GM12891 (cell line): ENCODE results near the gene SUPT4H1.
A peak's percentile ranks its signal among the peaks of the same experiment; 100 is the strongest.

Source experiments
- DNase-seq: peaks from one replicate; pipeline ENCODE4 v3.0.0; 2011; ENCODE audit warnings: low spot score; ENCODE audit not compliant: insufficient read length
- FAIRE-seq: peaks from 2 replicates; lab custom pipeline; 2011; peaks lifted over from hg19 to GRCh38; lab: Jason Lieb, UNC
- PAX5 ChIP-seq: IDR thresholded peaks from 2 replicates; pipeline ENCODE4 v1.6.1; 2011; ENCODE audit warnings: low read length, moderate library complexity, mild to moderate bottlenecking; ENCODE audit not compliant: insufficient read depth, severe bottlenecking
- POLR2A ChIP-seq: IDR thresholded peaks from 2 replicates; pipeline ENCODE4 v1.6.1; 2011; ENCODE audit warnings: low read depth, low read length, control low read depth
- POLR2AphosphoS5 ChIP-seq: IDR thresholded peaks from 2 replicates; pipeline ENCODE4 v1.6.1; 2011; ENCODE audit warnings: low read depth, low read length, control low read depth
- POU2F2 ChIP-seq: IDR thresholded peaks from 2 replicates; pipeline ENCODE4 v1.6.1; 2011; ENCODE audit warnings: low read depth, mild to moderate bottlenecking, control low read depth, low read length, moderate library complexity
- SPI1 ChIP-seq: IDR thresholded peaks from 2 replicates; pipeline ENCODE4 v1.6.1; 2011; ENCODE audit warnings: low read depth, low read length, control low read depth
- TAF1 ChIP-seq: IDR thresholded peaks from 2 replicates; pipeline ENCODE4 v1.6.1; 2011; ENCODE audit warnings: low read depth, low read length, control low read depth

Gene SUPT4H1

DNA sequence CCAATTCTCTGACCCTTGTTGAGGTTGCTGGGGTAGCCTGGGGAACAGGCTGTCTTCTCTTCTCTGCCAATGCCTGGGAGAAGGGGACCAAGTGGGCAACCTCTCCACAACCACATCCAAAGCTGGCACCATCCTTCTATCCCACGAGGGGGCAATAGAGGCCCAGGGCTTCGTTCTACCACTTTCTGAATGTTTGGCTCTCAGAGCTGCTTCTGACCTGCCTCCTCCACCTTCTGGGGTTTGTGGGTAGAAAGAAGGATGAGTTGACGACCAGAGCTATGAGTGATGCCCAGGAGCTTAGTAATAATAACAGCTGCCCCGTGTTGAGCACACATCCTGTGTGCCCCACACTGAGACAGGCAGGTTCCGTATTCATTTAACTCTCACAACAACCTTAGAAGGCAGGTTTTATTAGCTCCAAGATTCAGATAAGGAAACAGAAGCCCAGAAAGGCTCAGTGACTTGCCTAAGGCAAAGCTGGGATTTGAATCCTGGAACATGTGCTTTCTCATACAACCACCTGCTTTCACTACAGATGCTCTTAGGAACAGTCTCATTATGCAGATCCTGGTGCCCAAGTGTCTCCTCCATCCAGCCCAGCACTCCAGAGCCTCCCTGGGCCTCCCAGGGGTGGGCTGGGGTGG is 34.5 kb downstream of the SUPT4H1 start:
- peak; percentile 77 for DNase-seq
- no peak for TF ChIP-seq POLR2A
- TF ChIP-seq POU2F2: no peak
- TF ChIP-seq TAF1: no peak
- no peak for TF ChIP-seq POLR2AphosphoS5
- TF ChIP-seq PAX5: no peak
- peak; percentile 90 for FAIRE-seq

- no peak for FAIRE-seq
- TF ChIP-seq PAX5: no peak
- TF ChIP-seq POLR2A: no peak
- TF ChIP-seq POU2F2: no peak
- TF ChIP-seq SPI1: no peak
- TF ChIP-seq TAF1: no peak
- TF ChIP-seq POLR2AphosphoS5: no peak
Observed at GRCh38 chr17:58316260-58316960, 35.6 kb downstream of the SUPT4H1 start.

DNA sequence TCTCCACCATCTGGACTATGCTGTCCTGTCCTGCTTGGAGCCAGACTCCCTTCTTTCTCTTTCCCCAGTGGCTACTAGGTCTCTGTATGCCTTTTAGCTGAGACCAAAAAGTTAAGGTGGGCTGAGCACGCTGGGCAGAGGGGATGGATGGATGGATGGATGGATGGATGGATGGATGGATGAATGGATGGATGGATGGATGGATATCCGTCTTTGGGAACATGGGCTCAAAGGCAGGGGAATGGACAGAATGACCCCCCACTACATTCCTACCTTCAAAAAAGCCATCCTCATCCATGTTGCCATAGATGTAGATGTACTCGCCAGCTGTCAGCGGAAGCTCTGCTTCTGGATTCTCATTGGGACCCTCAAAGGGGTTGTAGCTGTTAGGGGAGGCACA is 36.3 kb downstream of the SUPT4H1 start:
- TF ChIP-seq POU2F2 (no peak), POLR2A (peak; percentile 44; the same call in 1 of the 2 replicates)
- DNase-seq (no peak), FAIRE-seq (no peak)

More at GRCh38 chr17:58316260-58316960, 35.6 kb downstream of the SUPT4H1 start:
- DNase-seq: no peak

DNA sequence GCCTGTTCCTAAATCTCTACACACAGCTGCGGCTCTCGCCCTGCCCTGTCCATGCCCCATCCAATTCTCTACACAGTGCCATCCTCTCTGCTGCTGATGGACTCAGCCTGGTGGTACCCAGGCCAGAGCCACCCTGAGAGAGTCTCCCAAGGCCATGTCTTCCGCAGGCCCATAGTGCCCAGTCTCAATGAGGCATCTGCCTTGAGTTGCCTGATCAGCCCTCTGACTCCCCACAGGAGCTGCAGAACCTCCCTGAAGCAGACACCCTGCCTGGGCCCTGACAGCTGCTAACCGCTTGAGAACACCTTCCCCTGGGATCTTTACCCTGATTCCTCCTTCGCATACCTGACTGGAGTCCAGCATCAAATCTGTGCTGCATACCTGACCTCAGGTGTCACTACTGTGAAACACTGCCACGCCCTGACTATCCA is 36.7 kb downstream of the SUPT4H1 start:
- DNase-seq (no peak), FAIRE-seq (no peak)
- no peak for TF ChIP-seq POLR2AphosphoS5
- no peak for TF ChIP-seq POLR2A
- TF ChIP-seq POU2F2: no peak
- no peak for TF ChIP-seq TAF1
- no peak for TF ChIP-seq SPI1
- no peak for TF ChIP-seq PAX5

- TF ChIP-seq POU2F2 (no peak), PAX5 (no peak), POLR2A (no peak)
- FAIRE-seq (no peak), DNase-seq (no peak)
Observed at GRCh38 chr17:58314706-58315015, 37.3 kb downstream of the SUPT4H1 start.

- TF ChIP-seq TAF1 (no peak), PAX5 (no peak), POLR2A (no peak)
- FAIRE-seq: no peak
- no peak for DNase-seq
Observed at GRCh38 chr17:58313815-58314705, 37.9 kb downstream of the SUPT4H1 start.

DNA sequence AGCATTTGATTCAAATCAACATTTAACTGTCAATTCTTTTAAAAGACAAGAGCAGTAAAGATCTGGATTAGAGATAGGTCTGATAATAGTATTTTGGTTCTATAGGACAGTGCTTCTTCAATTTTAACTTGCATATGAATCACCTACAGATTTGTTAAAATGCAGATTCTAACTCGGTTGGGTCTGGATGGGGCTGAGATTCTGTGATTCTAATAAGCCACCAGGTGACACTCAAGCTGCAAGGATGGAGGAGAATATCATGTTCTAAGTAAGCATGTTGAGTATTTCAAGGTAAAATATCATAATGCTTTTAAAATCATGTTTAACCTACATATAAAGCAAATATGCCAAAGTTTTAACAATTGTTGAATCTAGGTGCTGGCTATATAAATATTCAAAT is 39.2 kb downstream of the SUPT4H1 start:
- FAIRE-seq (no peak), DNase-seq (no peak)
- TF ChIP-seq PAX5 (no peak), POU2F2 (no peak), SPI1 (no peak), TAF1 (no peak), POLR2A (no peak), POLR2AphosphoS5 (no peak)

- FAIRE-seq (no peak), DNase-seq (peak; percentile 3)
- no peak for TF ChIP-seq TAF1
- no peak for TF ChIP-seq POLR2A
- no peak for TF ChIP-seq POLR2AphosphoS5
- TF ChIP-seq POU2F2: no peak
- TF ChIP-seq SPI1: no peak
Observed at GRCh38 chr17:58312021-58312630, 39.9 kb downstream of the SUPT4H1 start.

GRCh38 chr17:58311429-58311894 is 40.5 kb downstream of the SUPT4H1 start:
- DNase-seq (peak; percentile 14), FAIRE-seq (no peak)
- TF ChIP-seq TAF1 (no peak), SPI1 (no peak), POU2F2 (no peak), POLR2A (no peak), PAX5 (no peak), POLR2AphosphoS5 (no peak)
